ENCODE data around the gene RILPL1.
"Not testable (repeated sequence)": the region's sequence is repeated elsewhere in the genome, so short reads cannot be mapped to it uniquely, and the experiment has no call there.

RILPL1 gene, protein sequence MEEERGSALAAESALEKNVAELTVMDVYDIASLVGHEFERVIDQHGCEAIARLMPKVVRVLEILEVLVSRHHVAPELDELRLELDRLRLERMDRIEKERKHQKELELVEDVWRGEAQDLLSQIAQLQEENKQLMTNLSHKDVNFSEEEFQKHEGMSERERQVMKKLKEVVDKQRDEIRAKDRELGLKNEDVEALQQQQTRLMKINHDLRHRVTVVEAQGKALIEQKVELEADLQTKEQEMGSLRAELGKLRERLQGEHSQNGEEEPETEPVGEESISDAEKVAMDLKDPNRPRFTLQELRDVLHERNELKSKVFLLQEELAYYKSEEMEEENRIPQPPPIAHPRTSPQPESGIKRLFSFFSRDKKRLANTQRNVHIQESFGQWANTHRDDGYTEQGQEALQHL

DNA sequence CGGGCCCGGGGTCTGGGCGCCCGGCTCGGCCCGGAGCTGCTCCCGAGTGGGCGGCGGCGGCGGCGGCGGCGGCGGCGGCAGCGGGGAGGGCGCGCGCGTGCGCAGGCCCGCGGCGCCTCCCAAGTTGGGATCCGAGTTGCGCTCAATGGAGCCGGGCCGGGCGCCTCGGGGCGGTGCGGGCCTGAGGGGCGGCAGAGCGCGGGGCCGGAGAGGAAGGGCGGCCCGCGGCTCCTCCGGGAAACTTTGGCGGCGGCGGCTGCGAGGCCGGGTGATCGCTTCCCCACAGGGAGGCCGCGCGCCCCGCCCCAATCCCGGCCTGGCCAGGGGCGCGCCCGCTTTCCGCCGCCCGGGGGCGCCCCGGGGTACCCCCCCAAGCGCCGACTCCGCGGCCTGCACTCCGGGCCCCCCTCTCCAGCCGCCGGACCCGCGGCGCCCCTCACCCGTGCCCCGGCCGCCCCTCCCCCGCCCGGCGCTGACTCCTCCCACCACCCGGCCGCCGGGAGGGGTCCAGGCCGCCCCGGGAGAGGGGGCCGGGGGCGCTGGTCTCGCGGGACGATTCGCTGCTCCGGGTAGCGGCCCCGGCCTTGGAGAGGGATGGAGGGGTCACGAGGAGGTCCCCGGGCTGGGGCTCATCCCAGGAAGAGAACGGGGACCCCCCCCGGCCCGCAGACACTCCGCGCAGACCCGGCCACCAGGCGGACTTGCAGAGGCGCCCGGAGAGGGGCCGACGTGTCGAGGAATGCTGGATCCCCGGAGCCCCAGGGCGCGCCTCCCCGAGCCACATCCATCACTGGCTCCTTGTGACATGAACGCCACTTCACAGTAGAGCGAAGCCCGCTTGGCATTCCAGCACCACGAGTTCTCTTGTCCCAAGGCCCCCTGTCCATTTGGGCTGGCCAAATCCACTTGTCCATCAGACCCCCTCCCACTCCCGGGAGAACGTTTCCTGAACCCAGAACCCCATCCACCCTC is at the start of gene RILPL1:
Gene RILPL1 (minus strand): TSS at position 48 of the 972 bp plus-strand sequence. CDS start 237 bp downstream, outside the sequence.
- peak; percentile 43 for DNase-seq (ENCODE audit: low spot score)

DNA sequence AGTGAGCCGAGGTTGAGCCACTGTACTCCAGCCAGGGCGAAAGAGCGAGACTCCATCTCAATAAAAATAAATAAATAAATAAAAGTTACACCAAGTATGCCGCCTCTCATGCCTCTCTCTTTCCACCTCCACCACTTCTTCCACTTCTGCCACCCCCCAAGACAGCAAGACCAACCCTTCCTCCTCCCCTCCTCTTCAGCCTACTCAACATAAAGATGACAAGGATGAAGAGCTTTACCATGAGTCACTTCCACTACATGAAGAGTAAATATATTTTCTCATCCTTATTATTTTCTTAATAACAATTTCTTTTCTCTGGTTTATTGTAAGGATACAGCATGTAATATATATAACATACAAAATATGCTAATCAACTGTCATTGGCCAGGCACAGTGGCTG is 47.3 kb upstream of the RILPL1 start:
- peak; percentile 17 for DNase-seq (ENCODE audit: low spot score)

DNA sequence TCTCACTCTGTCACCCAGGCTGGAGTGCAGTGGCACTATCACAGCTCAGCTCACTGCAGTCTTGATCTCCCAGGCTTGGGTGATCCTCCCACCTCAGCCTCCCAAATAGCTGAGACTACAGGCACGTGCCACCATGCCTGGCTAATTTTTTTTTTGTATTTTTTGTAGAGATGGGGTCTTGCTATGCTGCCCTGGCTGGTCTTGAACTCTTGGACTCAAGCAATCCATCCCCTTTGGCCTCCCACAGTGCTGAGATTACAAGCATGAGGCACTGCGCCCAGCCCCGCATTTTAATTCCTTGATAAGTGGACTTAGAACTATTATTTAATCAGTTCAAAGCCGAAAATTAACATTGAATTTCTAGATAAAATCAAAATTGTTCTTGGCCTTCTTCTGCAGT is 45.3 kb upstream of the RILPL1 start:
- DNase-seq (ENCODE audit: low spot score) = not testable (repeated sequence)

DNA sequence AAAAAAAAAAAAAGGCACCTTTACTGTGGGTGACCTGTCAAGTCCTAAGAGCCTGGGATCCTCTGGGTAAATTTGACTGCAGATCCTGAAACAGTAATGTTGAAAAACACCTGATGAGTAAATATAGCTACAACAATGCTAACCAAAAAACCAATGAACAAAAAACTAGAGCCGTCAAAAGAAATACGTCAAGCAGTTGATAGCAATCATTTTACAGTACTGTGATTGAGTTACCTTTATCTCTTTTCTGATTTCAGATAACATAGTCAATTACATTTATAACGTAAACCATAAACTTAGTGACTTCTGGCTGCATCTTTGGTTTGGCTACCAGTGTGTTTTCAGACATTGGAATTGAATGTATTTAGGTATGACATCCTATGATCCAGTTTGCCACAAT is 44.7 kb upstream of the RILPL1 start:
- no peak for DNase-seq (ENCODE audit: low spot score)

DNA sequence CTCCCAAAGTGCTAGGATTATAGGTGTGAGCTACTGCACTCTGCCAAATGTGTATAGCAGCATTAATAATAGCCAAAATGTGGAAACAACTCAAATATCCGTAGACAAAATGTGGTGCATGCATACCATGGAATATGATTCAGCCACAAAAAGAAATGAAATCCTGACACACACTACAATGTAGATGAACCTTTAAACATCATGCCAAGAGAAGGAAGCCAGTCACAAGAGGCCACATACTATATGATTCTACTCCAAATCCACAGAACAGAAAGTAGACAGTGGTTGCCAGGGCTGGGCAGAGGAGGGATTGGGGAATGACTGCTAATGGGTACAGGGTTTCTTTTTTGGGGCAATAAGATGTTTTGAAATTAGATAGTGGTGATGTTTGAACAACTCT is 43.1 kb upstream of the RILPL1 start:
- DNase-seq (ENCODE audit: low spot score) = no peak

DNA sequence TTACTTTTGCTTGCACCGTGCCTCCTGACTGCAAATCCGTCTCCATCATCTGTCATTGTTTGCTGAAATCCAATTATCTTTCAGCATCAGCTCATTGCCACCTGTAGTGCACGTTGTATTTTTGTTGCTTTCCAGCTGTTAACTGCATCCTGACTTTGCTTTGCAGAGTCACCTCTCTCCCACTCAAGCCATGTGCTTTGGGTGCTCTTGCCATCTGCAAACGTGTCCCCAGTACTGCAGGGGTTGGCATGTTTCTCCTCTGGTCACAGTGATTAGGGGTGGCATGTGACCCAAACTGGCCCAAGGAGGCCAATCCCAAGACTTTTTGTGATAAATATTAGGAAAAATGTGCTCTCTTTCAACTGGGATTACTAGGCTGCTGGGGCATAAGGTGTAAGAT is 40.4 kb upstream of the RILPL1 start:
- no peak for DNase-seq (ENCODE audit: low spot score)

DNA sequence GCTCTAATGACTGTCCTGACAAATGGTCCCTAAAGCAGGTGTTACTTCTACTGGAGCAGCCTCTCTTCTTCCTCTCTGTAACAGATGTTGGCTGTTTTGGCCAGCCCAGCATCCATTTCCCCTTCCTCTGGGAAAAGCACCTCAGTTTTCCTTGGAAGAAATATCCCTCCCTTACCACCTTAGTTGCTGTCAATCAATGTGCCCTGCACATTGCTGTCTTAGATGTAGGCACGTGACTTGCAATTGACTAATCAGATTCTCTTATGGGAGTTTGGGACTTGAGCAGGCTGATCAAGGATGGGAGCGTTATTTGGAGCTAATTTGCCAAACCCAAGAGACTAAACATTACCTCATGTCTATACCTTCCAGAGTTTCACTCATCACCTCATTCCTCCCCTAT is 38.9 kb upstream of the RILPL1 start:
- DNase-seq (ENCODE audit: low spot score) = no peak

DNA sequence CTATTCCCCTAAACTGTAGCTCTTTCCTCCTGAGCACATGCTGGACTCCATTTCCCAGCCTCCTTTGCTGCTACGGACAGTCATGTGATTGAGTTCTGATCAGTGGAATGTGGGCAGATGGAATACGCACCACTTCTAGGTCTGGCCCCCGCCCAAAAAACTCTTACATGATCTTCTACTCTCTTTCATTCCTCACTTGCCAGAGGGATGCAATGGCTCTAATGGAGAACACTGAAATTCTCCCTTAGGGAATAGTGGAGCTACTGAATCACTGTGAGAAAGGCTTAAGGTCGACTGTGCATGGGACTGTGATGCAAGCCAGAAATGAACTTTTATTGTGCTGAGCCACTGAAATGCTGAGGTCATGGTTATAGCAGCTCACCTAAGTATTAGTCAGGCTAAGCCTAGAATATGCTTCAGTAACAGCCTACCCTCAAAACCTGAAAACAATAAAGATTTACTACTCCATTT is 37.9 kb upstream of the RILPL1 start:
- DNase-seq (ENCODE audit: low spot score) = no peak

DNA sequence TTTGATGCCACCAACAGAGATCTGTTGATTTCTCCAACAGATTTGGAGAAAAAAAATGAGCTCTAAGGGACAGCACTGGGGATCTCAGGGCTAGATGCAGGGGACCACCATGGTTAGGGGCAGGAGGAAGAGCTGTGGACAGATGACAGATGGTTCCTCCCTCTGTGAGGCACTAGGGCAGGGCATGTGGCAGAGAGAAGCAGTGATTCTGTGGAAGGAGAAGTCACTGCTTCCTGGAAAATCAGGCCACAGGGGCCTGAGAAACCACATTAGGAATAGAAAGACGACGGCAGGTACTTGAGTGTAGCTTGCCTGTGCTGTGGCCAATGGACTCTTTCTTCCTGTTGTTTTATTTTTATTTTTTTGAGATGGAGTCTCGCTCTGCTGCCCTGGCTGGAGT is 25.9 kb upstream of the RILPL1 start:
- DNase-seq (ENCODE audit: low spot score) = no peak

DNA sequence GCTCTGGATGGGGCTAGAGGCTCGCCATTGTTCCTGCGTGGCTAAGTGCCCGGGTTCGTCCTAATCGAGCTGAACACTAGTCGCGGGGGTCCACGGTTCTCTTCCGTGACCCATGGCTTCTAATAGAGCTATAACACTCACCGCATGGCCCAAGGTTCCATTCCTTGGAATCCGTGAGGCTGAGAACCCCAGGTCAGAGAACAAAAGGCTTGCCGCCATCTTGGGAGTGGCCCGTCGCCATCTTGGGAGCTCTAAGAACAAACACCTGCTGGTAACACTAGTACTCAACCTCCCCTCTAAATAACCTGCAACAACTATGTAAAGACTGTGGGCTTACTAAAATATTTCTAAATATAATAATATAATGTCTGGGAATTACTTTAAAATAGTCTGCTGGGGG is 25.0 kb upstream of the RILPL1 start:
- not testable (repeated sequence) for DNase-seq (ENCODE audit: low spot score)

DNA sequence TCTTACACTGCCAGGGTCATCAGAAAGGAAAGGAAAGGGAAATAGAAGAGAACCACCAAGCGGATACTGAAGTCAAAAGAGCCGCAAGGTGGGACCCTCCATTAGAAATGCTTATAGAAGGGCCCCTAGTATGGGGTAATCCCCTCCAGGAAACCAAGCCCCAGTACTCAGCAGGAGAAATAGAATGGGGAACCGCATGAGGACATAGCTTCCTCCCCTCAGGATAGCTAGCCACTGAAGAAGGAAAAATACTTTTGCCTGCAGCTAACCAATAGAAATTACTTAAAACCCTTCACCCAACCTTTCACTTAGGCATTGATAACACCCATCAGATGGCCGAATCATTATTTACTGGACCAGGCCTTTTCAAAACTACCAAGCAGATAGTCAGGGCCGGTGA is 21.3 kb upstream of the RILPL1 start:
- not testable (repeated sequence) for DNase-seq (ENCODE audit: low spot score)

DNA sequence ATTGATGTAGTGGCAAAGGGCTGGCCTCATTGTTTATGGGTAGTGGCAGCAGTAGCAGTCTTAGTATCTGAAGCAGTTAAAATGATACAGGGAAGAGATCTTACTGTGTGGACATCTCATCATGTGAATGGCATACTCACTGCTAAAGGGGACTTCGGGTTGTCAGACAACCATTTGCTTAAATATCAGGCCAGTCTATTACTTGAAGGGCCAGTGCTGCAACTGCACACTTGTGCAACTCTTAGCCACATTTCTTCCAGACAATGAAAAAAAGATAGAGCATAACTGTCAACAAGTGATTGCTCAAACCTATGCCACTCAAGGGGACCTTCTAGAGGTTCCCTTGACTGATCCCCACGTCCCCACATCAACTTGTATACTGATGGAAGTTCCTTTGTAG is 20.6 kb upstream of the RILPL1 start:
- DNase-seq (ENCODE audit: low spot score) = not testable (repeated sequence)

DNA sequence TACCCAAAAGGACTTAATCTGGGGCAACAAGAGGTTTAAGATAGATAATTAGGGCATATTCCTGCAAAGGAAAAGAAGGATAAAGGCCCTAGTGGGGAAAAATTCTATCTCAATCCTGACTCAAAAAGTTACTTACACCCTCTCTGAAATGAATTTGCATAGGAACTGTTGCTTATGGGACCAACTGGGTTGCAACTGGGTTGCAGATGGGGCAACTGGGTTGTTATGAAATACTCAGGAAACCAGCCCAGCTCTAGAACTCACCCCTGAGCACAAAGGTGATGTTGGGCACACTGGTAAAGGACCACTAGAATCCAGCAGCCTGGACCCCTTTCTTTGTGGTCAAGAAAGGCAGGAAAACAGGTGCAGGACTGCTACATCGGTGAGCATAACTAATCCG is 17.2 kb upstream of the RILPL1 start:
- DNase-seq (ENCODE audit: low spot score) = no peak

DNA sequence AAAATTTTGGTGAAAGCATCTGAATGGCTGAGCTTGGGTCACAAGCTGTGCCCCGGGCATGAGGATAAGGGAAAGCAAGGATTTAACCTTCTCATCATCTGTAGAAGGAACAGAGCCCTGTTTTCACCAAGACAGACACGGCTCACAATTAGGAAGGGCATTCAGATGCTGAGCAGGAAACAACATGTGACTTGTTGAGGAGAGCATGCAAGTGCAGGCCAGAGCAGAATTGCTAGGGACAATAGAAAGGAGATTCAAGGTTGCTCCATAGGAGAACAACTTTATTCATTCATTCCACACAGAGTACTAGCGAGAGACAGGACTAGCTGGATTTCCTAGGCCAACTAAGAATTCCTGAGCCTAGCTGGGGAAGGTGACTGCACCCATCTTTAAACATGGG is 14.6 kb upstream of the RILPL1 start:
- no peak for DNase-seq (ENCODE audit: low spot score)

DNA sequence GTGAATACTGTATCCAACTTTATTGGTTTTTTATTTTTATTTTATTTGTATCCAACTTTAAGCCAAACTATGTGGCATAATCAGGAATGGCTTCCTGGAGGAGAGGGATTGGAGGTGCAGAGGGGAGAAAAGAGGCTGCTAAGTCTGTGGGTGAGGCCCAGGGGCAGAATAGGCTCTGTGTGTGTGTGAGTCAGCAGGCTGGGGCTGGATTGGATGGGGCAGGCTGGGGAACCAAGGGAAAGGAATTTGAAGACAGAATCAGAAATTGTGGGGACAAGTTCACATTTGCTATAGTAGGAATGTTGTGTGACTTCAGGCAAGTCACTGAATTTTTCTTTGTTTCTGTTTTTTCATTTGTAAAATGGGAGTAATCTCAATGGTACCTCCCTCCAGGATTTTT is 12.8 kb upstream of the RILPL1 start:
- no peak for DNase-seq (ENCODE audit: low spot score)

DNA sequence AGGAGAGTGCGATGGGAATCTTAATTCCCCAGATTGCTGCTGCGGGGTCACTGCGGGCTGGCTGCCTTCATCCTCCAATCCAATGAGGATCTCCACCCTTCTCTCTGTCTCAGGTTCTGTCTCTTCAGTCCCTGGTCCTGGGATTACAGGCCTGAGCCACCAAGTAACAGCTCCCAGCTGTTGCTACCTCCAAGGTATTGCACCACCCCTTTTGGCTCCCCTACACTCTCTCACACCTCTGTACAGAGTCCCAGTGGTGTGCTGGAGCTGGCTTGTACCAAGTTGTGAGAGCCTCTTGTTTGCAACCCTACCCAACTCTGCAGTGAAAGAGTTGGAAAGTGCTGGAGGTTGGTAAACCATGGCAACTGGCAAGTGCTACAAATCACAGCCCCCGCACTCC is 10.0 kb upstream of the RILPL1 start:
- no peak for DNase-seq (ENCODE audit: low spot score)

DNA sequence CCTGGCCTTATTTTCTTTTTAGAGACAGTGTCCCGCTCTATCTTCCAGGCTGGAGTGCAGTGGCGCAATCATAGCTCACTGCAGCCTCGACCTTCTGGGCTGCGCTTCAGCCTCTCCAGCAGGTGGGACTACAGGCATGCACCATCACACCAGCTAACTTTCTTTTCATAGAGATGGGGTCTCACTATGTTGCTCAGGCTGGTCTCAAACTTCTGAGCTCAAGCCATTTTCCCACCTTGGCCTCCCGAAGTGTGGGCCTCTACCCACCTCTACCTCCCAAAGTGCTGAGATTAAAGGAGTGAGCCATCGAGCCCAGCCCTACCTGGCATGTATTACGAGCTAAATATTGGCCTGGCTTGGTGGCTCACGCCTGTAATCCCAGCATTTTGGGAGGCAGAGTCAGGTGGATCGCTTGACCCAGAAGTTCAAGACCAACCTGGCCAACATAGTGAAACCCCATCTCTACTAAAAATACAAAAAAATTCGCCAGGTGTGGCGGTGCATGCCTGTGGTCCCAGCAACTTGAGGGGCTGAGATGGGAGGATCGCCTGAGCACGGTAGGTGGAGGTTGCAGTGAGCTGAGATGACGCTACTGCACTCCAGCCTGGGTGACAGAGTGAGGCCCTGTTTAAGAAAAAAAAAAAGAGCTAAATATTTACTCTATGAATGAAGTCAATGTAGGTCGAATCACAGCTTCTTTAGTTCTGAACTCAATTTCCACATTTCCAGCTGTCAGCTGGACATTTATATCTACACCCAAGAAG is 7.6 kb upstream of the RILPL1 start:
- no peak for DNase-seq (ENCODE audit: low spot score)

DNA sequence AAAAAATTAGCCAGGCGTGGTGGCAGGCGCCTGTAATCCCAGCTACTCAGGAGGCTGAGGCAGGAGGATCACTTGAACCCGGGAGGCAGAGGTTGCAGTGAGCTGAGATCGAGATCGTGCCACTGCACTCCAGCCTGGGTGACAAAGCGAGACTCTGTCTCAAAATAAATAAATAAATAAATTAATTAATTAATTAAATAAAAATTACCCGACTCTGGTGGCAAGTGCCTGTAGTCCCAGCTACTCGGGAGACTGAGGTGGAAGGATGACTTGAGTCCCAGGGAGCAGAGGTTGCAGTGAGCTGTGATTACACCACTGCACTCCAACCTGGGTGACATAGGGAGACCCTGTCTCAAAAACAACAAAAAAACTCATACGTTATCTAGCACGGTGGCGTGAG is 2.4 kb upstream of the RILPL1 start:
- DNase-seq (ENCODE audit: low spot score) = not testable (repeated sequence)

DNA sequence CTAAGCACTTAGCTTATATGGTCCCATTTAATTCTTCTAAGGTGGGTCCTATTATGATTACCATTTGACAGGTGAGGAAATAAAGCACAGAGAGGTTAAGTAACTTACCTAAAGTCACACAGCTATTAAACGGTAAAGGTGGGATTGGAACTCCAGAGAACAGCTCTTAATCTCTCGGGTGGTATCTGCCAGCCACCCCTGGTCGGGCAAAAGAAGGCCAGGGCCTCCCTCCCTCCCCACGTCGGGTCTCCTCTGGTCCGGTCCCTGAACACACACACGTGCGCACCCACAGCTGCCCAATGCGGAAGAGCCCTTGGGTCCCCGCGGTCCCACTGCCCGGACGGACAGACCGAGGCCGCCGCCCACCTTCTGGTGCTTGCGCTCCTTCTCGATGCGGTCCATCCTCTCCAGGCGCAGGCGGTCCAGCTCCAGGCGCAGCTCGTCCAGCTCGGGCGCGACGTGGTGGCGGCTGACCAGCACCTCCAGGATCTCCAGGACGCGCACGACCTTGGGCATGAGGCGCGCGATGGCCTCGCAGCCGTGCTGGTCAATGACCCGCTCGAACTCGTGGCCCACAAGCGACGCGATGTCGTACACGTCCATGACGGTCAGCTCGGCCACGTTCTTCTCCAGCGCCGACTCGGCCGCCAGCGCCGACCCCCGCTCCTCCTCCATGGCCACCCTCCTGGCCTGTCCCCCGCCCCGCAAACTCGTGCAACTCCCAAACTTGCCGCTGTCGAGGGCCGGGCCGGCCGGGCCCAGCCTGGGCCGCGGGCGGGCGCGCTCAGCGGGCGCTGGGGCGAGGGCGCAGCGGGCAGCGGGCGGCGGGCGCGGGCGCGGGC is 490 bp downstream of the RILPL1 start:
- peak; percentile 34 for DNase-seq (ENCODE audit: low spot score)

DNA sequence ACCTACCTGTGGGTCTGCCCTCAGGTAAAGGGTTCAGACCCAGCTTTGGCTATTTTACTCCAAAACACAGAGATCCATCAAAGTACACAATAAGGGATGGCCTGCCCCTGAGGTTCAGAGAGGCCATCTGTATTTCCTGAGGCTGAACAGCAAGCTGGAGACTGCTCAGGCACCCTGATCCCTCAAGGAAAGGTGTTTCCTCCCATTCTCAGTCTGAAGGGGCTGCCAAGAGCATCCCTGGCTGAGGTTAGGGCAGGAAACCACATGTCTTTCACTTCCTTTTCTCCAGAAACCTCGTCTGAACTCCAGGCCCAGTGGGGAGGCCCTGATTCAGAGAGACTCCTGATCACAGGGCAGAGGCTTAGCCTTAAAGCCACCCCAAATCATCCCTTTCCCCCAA is 1.5 kb downstream of the RILPL1 start:
- DNase-seq (ENCODE audit: low spot score) = peak; percentile 46

DNA sequence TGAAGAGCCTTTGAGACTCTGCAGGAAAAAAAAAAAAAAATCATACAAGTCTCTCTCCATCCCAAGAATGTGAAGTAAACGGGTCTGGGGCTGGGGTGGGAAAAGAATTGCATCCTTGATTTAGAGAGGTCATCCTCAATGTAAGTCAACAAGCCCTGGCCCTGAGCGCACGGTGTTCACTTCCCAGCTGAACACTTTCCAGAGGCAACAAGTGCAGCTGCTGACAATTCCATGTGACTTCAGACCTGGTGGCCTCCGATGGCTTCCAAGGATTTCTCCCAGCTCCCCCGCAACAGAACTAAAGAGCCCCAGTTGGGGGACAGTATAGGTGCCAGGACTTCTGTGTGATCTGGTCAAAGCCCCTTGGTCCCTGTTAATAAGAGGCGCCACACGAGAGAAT is 2.4 kb downstream of the RILPL1 start:
- DNase-seq (ENCODE audit: low spot score) = no peak
